Chondrocyte (in vitro differentiated cells): ENCODE results near the gene DLK1. TPM values are rescaled to one million over a fixed set of nuclear protein-coding genes. Genes with fewer than 3 reads are reported as not detected.

Source experiments
- DNase-seq: peaks from one replicate; pipeline ENCODE4 v3.0.0; 2021; ENCODE audit warnings: mixed read lengths, low spot score
- H3K27ac Mint-ChIP-seq: one replicate; pipeline ENCODE4 v1.8.0; 2021; ENCODE audit warnings: mild to moderate bottlenecking, moderate library complexity, mixed read lengths; ENCODE audit not compliant: unreplicated experiment
- H3K27me3 Mint-ChIP-seq: 2 replicates; pipeline ENCODE4 v1.8.0; 2021; ENCODE audit warnings: low read depth, mixed read lengths
- H3K36me3 Mint-ChIP-seq: 2 replicates; pipeline ENCODE4 v1.8.0; 2021; ENCODE audit warnings: low read depth, mixed read lengths
- H3K4me1 Mint-ChIP-seq: 2 replicates; pipeline ENCODE4 v1.8.0; 2021; ENCODE audit warnings: low read depth, mild to moderate bottlenecking, mixed read lengths
- H3K4me3 Mint-ChIP-seq: one replicate; pipeline ENCODE4 v1.8.0; 2021; ENCODE audit warnings: mild to moderate bottlenecking, moderate library complexity, mixed read lengths; ENCODE audit not compliant: unreplicated experiment
- H3K9me3 Mint-ChIP-seq: 2 replicates; pipeline ENCODE4 v1.8.0; 2021; ENCODE audit warnings: low read depth, mixed read lengths
- total RNA-seq: library from RNA; stranded (reverse); gene quantifications from 3 replicates; pipeline ENCODE4 v1.2.1, GENCODE V29; 2021
- TF ChIP-seq, protein P1 (sequence below): fragments of 200-600 bp; sonication (generic); IDR thresholded peaks from 2 replicates; pipeline ENCODE4 v1.5.0; 2021; ENCODE audit warnings: antibody characterized with exemption, mild to moderate bottlenecking, moderate library complexity

The DLK1 gene
- total RNA-seq, 1 donor from 2014 or later, result 0.45 TPM

DNA sequence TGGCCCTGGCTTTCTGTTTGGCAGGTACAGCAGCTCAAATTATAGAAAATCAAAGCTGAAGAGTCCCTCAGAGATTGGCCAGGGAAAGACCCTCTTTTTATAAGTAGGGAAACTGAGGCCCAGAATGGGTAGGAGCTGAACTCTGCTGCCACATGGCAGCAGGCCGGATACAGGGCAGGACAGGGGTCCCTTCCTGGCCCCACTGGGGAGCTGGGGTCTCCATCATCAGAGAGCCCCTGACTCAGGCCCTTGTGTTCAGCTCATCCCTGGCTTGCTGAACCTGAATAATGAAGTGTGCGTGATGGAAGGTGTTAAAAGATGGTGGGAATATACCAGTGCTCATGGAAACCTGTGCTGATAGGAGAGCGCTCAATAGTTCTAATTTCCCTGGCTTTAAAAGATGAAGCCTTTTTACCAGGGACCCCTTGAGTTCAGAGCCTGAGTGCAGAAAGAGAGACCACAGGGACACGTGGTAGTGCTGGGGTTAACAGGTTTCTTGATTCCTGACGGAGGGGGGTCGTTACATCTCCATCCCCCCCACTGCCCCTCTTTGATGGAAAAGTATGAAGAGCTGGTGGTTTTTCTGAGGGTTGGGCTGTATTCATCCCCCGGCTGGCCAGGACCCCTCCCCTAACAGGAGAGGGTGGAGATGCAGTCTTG lies 4.4 kb downstream of the DLK1 start:
- TF ChIP-seq, protein P1, sequence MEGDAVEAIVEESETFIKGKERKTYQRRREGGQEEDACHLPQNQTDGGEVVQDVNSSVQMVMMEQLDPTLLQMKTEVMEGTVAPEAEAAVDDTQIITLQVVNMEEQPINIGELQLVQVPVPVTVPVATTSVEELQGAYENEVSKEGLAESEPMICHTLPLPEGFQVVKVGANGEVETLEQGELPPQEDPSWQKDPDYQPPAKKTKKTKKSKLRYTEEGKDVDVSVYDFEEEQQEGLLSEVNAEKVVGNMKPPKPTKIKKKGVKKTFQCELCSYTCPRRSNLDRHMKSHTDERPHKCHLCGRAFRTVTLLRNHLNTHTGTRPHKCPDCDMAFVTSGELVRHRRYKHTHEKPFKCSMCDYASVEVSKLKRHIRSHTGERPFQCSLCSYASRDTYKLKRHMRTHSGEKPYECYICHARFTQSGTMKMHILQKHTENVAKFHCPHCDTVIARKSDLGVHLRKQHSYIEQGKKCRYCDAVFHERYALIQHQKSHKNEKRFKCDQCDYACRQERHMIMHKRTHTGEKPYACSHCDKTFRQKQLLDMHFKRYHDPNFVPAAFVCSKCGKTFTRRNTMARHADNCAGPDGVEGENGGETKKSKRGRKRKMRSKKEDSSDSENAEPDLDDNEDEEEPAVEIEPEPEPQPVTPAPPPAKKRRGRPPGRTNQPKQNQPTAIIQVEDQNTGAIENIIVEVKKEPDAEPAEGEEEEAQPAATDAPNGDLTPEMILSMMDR, result no peak
- Mint-ChIP-seq H3K4me3 (no peak overlapping the region), H3K9me3 (no peaks in the 10 kb centered on the region), H3K36me3 (no peaks in the 10 kb centered on the region), H3K27me3 (peaks cover 50% of the 10 kb centered on the region), H3K27ac (no peak overlapping the region), H3K4me1 (peaks cover 7% of the 10 kb centered on the region)
- no peak for DNase-seq

DNA sequence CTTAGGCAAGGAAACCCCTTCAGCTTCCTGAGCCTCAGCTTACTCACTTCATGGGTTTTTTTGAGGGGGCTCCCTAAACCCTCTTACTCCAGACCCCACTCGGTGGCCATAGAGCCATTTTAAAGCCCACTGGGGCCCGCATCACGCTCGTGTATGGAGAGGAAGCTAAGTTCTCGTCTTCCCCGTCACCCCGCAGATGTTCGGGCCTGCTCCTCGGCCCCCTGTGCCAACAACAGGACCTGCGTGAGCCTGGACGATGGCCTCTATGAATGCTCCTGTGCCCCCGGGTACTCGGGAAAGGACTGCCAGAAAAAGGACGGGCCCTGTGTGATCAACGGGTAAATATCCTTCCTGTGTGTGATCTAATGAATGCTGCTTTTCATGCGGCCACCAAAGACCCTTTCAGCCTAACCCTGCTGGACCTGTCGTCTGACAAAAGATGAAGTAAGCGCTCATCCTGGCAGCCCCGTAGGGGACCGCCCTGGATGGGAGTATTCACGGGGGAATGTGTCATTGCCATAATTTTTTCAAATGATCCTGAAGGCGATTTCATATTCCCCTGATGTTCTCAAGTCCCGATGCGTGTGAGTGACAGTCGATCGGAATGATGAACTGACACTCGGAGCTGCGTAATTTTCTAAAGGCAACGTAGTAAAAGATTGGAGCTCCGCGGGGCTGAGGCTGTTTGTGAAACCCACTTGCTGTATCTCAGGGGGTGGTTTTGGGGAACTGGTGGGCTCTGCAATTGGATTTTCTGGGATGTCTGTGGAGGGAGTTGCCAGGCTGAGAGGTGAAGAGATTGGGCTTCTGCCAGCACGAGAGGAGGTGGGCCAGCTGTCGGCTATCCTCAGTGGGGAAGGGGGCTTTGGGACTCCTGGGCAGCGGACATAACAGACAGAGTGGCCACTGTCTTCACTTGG lies 5.4 kb downstream of the DLK1 start:
- DNase-seq, result peak; percentile 68
- Mint-ChIP-seq H3K27ac (no peak overlapping the region), H3K4me3 (no peak overlapping the region), H3K27me3 (peaks cover 47% of the 10 kb centered on the region), H3K4me1 (peaks cover 4% of the 10 kb centered on the region), H3K9me3 (no peaks in the 10 kb centered on the region), H3K36me3 (no peaks in the 10 kb centered on the region)
- TF ChIP-seq, protein P1, result no peak

DNA sequence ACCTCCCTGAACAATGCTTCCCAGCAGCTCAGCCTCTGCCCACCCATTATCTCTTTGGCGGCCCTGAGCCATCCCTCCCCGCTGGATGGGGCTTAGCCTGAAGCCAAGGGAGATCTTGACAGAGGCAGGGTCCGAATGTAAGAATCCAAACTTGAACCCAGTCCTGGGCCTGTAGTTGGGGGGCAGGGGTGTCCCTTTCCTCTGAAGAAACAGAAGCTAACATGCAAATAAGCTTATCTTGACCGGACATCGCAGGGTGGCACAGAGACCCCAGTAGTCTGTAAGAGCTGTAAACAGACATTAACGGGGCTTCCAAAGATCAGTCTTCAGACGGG lies 6.0 kb downstream of the DLK1 start:
- no peak overlapping the region for H3K4me3 Mint-ChIP-seq
- TF ChIP-seq, protein P1, result no peak
- H3K4me1 Mint-ChIP-seq, result peaks cover 4% of the 10 kb centered on the region
- no peaks in the 10 kb centered on the region for H3K9me3 Mint-ChIP-seq
- no peak for DNase-seq
- H3K27me3 Mint-ChIP-seq, result peaks cover 42% of the 10 kb centered on the region
- no peaks in the 10 kb centered on the region for H3K36me3 Mint-ChIP-seq
- H3K27ac Mint-ChIP-seq, result no peak overlapping the region

DNA sequence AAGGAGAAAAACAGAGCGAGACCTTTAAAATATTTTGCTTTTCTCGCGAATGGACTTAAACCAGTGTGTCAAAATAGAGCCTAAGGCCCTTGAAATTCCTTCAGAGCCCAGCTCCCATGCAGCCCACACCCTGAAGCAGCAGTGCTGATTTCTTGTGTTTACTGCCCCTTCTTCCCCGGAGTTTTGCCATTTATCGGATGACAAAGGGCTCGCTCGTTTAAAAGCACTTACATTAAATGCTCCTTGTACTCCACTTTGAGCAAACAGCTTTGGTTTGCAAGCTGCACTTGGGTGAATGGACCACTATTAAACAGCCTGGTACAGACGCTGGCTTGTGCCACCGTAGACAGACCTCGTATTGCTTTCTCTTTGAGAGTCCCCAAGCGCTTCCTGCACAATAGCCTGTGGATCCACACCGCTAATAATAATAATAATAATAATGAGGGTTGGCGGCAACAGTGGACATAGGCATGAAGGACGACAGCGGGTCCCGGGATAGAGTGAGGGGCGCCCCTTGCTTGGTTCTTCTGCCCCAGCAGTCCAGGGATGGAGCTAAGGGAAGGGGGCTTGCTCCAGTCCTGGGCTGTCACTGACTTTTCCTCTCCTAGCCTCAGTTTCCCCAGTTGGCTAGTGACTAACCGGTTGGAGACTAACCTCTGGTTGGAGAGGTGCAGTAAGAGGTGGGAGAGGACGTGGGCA lies 6.6 kb downstream of the DLK1 start:
- Mint-ChIP-seq H3K4me1 (peaks cover 4% of the 10 kb centered on the region), H3K27me3 (peaks cover 37% of the 10 kb centered on the region), H3K27ac (no peak overlapping the region), H3K4me3 (no peak overlapping the region), H3K9me3 (no peaks in the 10 kb centered on the region), H3K36me3 (no peaks in the 10 kb centered on the region)
- TF ChIP-seq, protein P1, result no peak
- peak; percentile 20 for DNase-seq
